Measurements from ENCODE around the gene ANKK1. TPM values are rescaled to one million over a fixed set of nuclear protein-coding genes. Genes with fewer than 3 reads are reported as not detected.

The ANKK1 gene
- total RNA-seq, 2 experiments from 2014 or later = not detected

DNA sequence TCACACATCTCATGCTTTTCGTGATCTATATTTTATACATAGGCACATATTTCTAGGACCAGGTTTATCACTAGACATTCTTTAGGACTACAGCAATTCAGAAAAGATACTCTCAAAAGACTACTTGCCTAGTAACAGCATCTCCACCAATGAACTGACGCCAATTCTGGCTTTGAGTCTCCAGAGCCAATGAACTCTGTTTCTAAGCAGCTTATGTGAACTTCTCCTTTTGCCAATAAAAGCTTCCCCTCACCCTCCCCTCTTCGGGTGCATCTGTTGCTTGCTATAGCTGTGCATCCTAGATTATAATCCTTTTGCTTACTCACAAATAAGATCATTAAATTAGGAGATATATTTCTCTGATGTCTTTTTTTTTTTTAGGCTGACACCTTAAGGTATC, 11.4 kb upstream of the ANKK1 start:
- ATAC-seq = no peak
- POLR2A ChIA-PET = no interaction called here
- Mint-ChIP-seq H3K4me1 (ENCODE audit: low read depth) (no peaks in the 10 kb centered on the region), H3K36me3 (ENCODE audit: low read depth) (peaks cover 8% of the 10 kb centered on the region), H3K27ac (no peak overlapping the region), H3K4me3 (no peak overlapping the region), H3K27me3 (no peaks in the 10 kb centered on the region), H3K9me3 (no peaks in the 10 kb centered on the region)
- TF ChIP-seq, protein P1, sequence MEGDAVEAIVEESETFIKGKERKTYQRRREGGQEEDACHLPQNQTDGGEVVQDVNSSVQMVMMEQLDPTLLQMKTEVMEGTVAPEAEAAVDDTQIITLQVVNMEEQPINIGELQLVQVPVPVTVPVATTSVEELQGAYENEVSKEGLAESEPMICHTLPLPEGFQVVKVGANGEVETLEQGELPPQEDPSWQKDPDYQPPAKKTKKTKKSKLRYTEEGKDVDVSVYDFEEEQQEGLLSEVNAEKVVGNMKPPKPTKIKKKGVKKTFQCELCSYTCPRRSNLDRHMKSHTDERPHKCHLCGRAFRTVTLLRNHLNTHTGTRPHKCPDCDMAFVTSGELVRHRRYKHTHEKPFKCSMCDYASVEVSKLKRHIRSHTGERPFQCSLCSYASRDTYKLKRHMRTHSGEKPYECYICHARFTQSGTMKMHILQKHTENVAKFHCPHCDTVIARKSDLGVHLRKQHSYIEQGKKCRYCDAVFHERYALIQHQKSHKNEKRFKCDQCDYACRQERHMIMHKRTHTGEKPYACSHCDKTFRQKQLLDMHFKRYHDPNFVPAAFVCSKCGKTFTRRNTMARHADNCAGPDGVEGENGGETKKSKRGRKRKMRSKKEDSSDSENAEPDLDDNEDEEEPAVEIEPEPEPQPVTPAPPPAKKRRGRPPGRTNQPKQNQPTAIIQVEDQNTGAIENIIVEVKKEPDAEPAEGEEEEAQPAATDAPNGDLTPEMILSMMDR (IDR thresholded peaks at IDR 0.05) = no peak
- CTCF ChIA-PET = no interaction called here
- DNase-seq = no peak
- intact Hi-C loops (cut with micrococcal nuclease) = no loop called here

GRCh38 chr11:113377681-113378412, 9.7 kb upstream of the ANKK1 start:
- Mint-ChIP-seq H3K27me3 (no peaks in the 10 kb centered on the region), H3K27ac (no peak overlapping the region), H3K9me3 (no peaks in the 10 kb centered on the region), H3K4me3 (no peak overlapping the region), H3K4me1 (ENCODE audit: low read depth) (no peaks in the 10 kb centered on the region), H3K36me3 (ENCODE audit: low read depth) (peaks cover 8% of the 10 kb centered on the region)
- DNase-seq (no peak), ATAC-seq (no peak)
- TF ChIP-seq, protein P1 (IDR thresholded peaks at IDR 0.05) = no peak
- CTCF ChIA-PET = no interaction called here
- POLR2A ChIA-PET = no interaction called here
- intact Hi-C loops (cut with micrococcal nuclease) = no loop called here

- Mint-ChIP-seq H3K36me3 (ENCODE audit: low read depth) (peaks cover 8% of the 10 kb centered on the region), H3K4me3 (no peak overlapping the region), H3K27ac (no peak overlapping the region), H3K4me1 (ENCODE audit: low read depth) (no peaks in the 10 kb centered on the region), H3K27me3 (no peaks in the 10 kb centered on the region), H3K9me3 (no peaks in the 10 kb centered on the region)
- TF ChIP-seq, protein P1 (IDR thresholded peaks at IDR 0.05) = no peak
- no peak for ATAC-seq
- intact Hi-C loops (cut with micrococcal nuclease) = no loop called here
- ChIA-PET CTCF (no interaction called here), POLR2A (no interaction called here)
- DNase-seq = no peak
Measured at GRCh38 chr11:113378692-113379091, 8.9 kb upstream of the ANKK1 start.

DNA sequence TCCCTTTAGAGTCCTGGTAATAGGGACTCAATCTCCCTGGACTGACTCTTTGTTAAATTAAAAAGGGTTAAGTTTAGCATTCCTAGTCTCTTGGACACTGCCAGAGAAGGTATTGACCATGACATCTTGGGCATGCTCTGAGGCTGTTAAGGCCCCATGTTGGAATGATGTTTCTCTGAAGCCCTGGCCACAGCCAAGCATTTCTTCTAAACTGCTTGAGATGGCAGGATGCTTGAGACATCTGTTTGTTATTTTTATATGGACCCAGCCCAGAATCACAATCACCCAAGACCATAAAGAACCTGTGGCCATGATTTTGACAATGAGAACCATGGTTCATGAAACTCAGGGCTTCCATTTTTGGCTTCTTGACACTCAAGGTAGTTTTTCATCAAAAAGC, 5.5 kb upstream of the ANKK1 start:
- ATAC-seq = no peak
- TF ChIP-seq, protein P1 (IDR thresholded peaks at IDR 0.05) = no peak
- H3K9me3 Mint-ChIP-seq = no peaks in the 10 kb centered on the region
- peaks cover 8% of the 10 kb centered on the region for H3K36me3 Mint-ChIP-seq (ENCODE audit: low read depth)
- H3K27me3 Mint-ChIP-seq = peaks cover 2% of the 10 kb centered on the region
- no peak overlapping the region for H3K4me3 Mint-ChIP-seq
- ChIA-PET CTCF (interaction anchor here (0.7 kb wide), 1 partner anchor 670 kb away, joined by 4 read pairs; no protein-coding TSS in a partner anchor), POLR2A (no interaction called here)
- no peak overlapping the region for H3K27ac Mint-ChIP-seq
- intact Hi-C loops (cut with micrococcal nuclease) = no loop called here
- H3K4me1 Mint-ChIP-seq (ENCODE audit: low read depth) = no peaks in the 10 kb centered on the region
- no peak for DNase-seq

DNA sequence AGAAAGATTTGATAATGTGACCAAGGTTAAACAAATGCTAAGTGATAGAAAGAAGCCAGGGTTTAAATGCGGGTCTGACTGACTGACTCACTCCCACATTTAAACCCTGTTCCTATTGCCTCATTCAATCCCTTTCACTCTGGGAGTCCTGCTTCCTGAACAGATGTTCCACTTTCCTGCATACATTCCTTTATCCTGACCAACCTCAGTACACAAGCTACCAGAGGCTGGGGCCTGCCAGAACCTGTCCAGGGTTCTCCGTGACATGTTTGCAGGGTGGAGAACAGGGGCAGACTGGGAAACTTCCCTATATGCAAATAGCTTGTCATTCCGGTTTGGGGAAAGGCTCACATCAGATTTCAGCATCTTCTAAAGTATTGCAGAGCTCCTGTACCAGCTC, 3.0 kb upstream of the ANKK1 start:
- Mint-ChIP-seq H3K4me1 (ENCODE audit: low read depth) (no peaks in the 10 kb centered on the region), H3K4me3 (no peak overlapping the region), H3K27me3 (peaks cover 2% of the 10 kb centered on the region), H3K36me3 (ENCODE audit: low read depth) (peaks cover 8% of the 10 kb centered on the region), H3K9me3 (no peaks in the 10 kb centered on the region), H3K27ac (no peak overlapping the region)
- ChIA-PET CTCF (no interaction called here), POLR2A (interaction anchor here (0.5 kb wide), 1 partner anchor 53 kb away, joined by 3 read pairs; no protein-coding TSS in a partner anchor)
- ATAC-seq = no peak
- no peak for DNase-seq
- TF ChIP-seq, protein P1 (IDR thresholded peaks at IDR 0.05) = no peak
- intact Hi-C loops (cut with micrococcal nuclease) = no loop called here
